HEK293T (cell line): ENCODE results near the gene AGAP1.

Experiments
- CTCF ChIA-PET: fragments of 350-600 bp; formaldehyde crosslinking; extraction: SDS; loops from one replicate; lab custom pipeline; 2021; ENCODE audit warnings: antibody characterized with exemption, inconsistent platforms; lab: Yijun Ruan, JAX
- POLR2A ChIA-PET: fragments of 350-600 bp; formaldehyde crosslinking; extraction: SDS; loops from one replicate; lab custom pipeline; 2020; ENCODE audit warnings: antibody characterized with exemption, inconsistent platforms; lab: Yijun Ruan, JAX
- DNase-seq: peaks from one replicate; pipeline ENCODE4 v3.0.0; 2012; ENCODE audit warnings: mixed read lengths; ENCODE audit errors: extremely low spot score
- ARNT ChIP-seq: fragments of 450-650 bp; IDR thresholded peaks from 2 replicates; pipeline ENCODE4 v1.6.1; 2017; ENCODE audit warnings: mild to moderate bottlenecking
- BHLHE40 ChIP-seq: fragments of 450-650 bp; IDR thresholded peaks from 2 replicates; pipeline ENCODE4 v1.6.1; 2016; ENCODE audit warnings: mild to moderate bottlenecking, moderate library complexity, borderline replicate concordance
- CTBP1 ChIP-seq: fragments of 450-650 bp; IDR thresholded peaks from 2 replicates; pipeline ENCODE4 v1.6.1; 2016; ENCODE audit warnings: borderline replicate concordance
- ELF4 ChIP-seq: fragments of 450-650 bp; IDR thresholded peaks from 2 replicates; pipeline ENCODE4 v1.6.1; 2017; ENCODE audit warnings: antibody characterized with exemption
- FOXA1 ChIP-seq: fragments of 450-650 bp; IDR thresholded peaks from 2 replicates; pipeline ENCODE4 v1.6.1; 2016; ENCODE audit warnings: mild to moderate bottlenecking
- FOXK2 ChIP-seq: fragments of 450-650 bp; IDR thresholded peaks from 2 replicates; pipeline ENCODE4 v1.6.1; 2016; ENCODE audit warnings: mild to moderate bottlenecking
- FOXM1 ChIP-seq: fragments of 450-650 bp; IDR thresholded peaks from 2 replicates; pipeline ENCODE4 v1.6.1; 2017; ENCODE audit warnings: mild to moderate bottlenecking, borderline replicate concordance
- HDGF ChIP-seq: fragments of 450-650 bp; IDR thresholded peaks from 2 replicates; pipeline ENCODE4 v1.6.1; 2017; ENCODE audit warnings: antibody characterized with exemption, borderline replicate concordance
- L3MBTL2 ChIP-seq: fragments of 450-650 bp; conservative IDR thresholded peaks from 2 replicates; pipeline ENCODE4 v1.6.1; 2016; ENCODE audit warnings: mild to moderate bottlenecking
- LEF1 ChIP-seq: fragments of 450-650 bp; IDR thresholded peaks from 2 replicates; pipeline ENCODE4 v1.6.1; 2017; ENCODE audit warnings: mild to moderate bottlenecking, borderline replicate concordance
- NFRKB ChIP-seq: fragments of 450-650 bp; IDR thresholded peaks from 2 replicates; pipeline ENCODE4 v1.6.1; 2016; ENCODE audit warnings: mild to moderate bottlenecking, moderate library complexity
- PKNOX1 ChIP-seq: fragments of 450-650 bp; IDR thresholded peaks from 2 replicates; pipeline ENCODE4 v1.6.1; 2016
- SP1 ChIP-seq: fragments of 450-650 bp; IDR thresholded peaks from 2 replicates; pipeline ENCODE4 v1.6.1; 2017
- SUZ12 ChIP-seq: fragments of 450-650 bp; IDR thresholded peaks from 2 replicates; pipeline ENCODE4 v1.6.1; 2016; ENCODE audit warnings: mild to moderate bottlenecking
- TARDBP ChIP-seq: fragments of 450-650 bp; IDR thresholded peaks from 2 replicates; pipeline ENCODE4 v1.6.1; 2016
- ZNF384 ChIP-seq: fragments of 450-650 bp; IDR thresholded peaks from 2 replicates; pipeline ENCODE4 v1.6.1; 2016

The AGAP1 gene

GRCh38 chr2:236173729-236174607, 680.1 kb downstream of the AGAP1 start:
- ChIA-PET CTCF (interaction anchor here (0.9 kb wide), 1 partner anchor 395 kb away, joined by 4 read pairs; no protein-coding TSS in a partner anchor), POLR2A (no interaction called here)
- DNase-seq: no peak
- TF ChIP-seq ZNF384 (no peak), BHLHE40 (no peak)

GRCh38 chr2:236175548-236176150, 681.8 kb downstream of the AGAP1 start:
- CTCF ChIA-PET: interaction anchor here (0.9 to 1.3 kb wide), 2 partner anchors 396 to 410 kb away, joined by 3 to 5 read pairs; no protein-coding TSS in a partner anchor
- DNase-seq: no peak
- no peak for TF ChIP-seq FOXM1
- no peak for TF ChIP-seq L3MBTL2
- TF ChIP-seq FOXA1: no peak
- TF ChIP-seq NFRKB: no peak
- TF ChIP-seq BHLHE40: no peak
- no peak for TF ChIP-seq HDGF
- TF ChIP-seq TARDBP: no peak
- TF ChIP-seq LEF1: no peak
- TF ChIP-seq FOXK2: no peak
- no peak for TF ChIP-seq SUZ12
- no peak for TF ChIP-seq ELF4
- no peak for TF ChIP-seq PKNOX1
- TF ChIP-seq ZNF384: no peak
- no peak for TF ChIP-seq SP1
- POLR2A ChIA-PET: no interaction called here

- ChIA-PET CTCF (interaction anchor here (0.9 to 1.3 kb wide), 2 partner anchors 396 to 410 kb away, joined by 3 to 5 read pairs; no protein-coding TSS in a partner anchor), POLR2A (no interaction called here)
- peak; percentile 42 for DNase-seq
- no peak for TF ChIP-seq CTBP1
- TF ChIP-seq SUZ12: no peak
- TF ChIP-seq NFRKB: no peak
- no peak for TF ChIP-seq HDGF
Measured at GRCh38 chr2:236176417-236176816, 682.6 kb downstream of the AGAP1 start.

GRCh38 chr2:236176951-236177350, 683.1 kb downstream of the AGAP1 start:
- TF ChIP-seq BHLHE40 (no peak), ELF4 (no peak), HDGF (no peak), L3MBTL2 (no peak)
- no peak for DNase-seq
- ChIA-PET POLR2A (interaction anchor here (1.4 kb wide), 1 partner anchor 8 kb away, joined by 5 read pairs; no protein-coding TSS in a partner anchor), CTCF (interaction anchor here (1.9 kb wide), 1 partner anchor 397 kb away, joined by 21 read pairs; no protein-coding TSS in a partner anchor)

GRCh38 chr2:236177604-236177966, 683.7 kb downstream of the AGAP1 start:
- DNase-seq: peak; percentile 61
- ChIA-PET CTCF (interaction anchor here (0.6 to 1.9 kb wide), 3 partner anchors 8 to 398 kb away, joined by 3 to 21 read pairs (median 5); no protein-coding TSS in a partner anchor), POLR2A (interaction anchor here (1.4 to 1.6 kb wide), 2 partner anchors 9 to 411 kb away, joined by 5 to 6 read pairs; no protein-coding TSS in a partner anchor)
- TF ChIP-seq FOXK2 (no peak), L3MBTL2 (peak; percentile 47; the same call in 1 of the 2 replicates)

GRCh38 chr2:236177967-236178889, 684.4 kb downstream of the AGAP1 start:
- ChIA-PET CTCF (interaction anchor here (0.6 to 1.9 kb wide), 6 partner anchors 9 to 774 kb away, joined by 3 to 21 read pairs (median 5); no protein-coding TSS in a partner anchor), POLR2A (interaction anchor here (1.4 to 1.6 kb wide), 3 partner anchors 9 to 412 kb away, joined by 5 to 7 read pairs (median 6); no protein-coding TSS in a partner anchor)
- TF ChIP-seq ZNF384: peak; percentile 87
- no peak for TF ChIP-seq FOXA1
- no peak for TF ChIP-seq LEF1
- no peak for TF ChIP-seq BHLHE40
- TF ChIP-seq NFRKB: no peak
- no peak for TF ChIP-seq SP1
- TF ChIP-seq ARNT: no peak
- no peak for TF ChIP-seq CTBP1
- peak; percentile 51 for TF ChIP-seq L3MBTL2
- TF ChIP-seq ELF4: no peak
- peak; percentile 67 for DNase-seq
